HCT116 (cell line): Measurements from ENCODE around the gene CCDC187. TPM values are rescaled to one million over a fixed set of nuclear protein-coding genes. Genes with fewer than 3 reads are reported as not detected.
A peak's percentile ranks its signal among the peaks of the same experiment; 100 is the strongest.

Source experiments
- ATAC-seq: fragments of 200-7000 bp; cut with Tn5 transposase; 2 replicates; pipeline ENCODE4 v1.9.1; 2020; ENCODE audit warnings: mild to moderate bottlenecking, moderate library complexity
- BruUV-seq: library from RNA; stranded (reverse); fragments of 400-500 nt; replicated peaks from 2 replicates; lab custom pipeline; 2021; lab: Mats Ljungman, UMichigan
- CTCF ChIA-PET: fragments of 300-600 bp; sonication (Branson Sonifier 250); formaldehyde crosslinking; loops from one replicate; lab custom pipeline; 2021; ENCODE audit warnings: antibody characterized with exemption; lab: Charles Lee
- POLR2A ChIA-PET: fragments of 300-600, 350-600 bp; sonication (Branson Sonifier 250); formaldehyde crosslinking; loops from one replicate; lab custom pipeline; 2021; ENCODE audit warnings: antibody characterized with exemption; lab: Charles Lee
- RAD21 ChIA-PET, 2 experiments: fragments of 300-600 bp; sonication (Branson Sonifier 250); formaldehyde crosslinking; loops; one replicate each; lab custom pipeline; 2023; ENCODE audit warnings: low total read pairs in 2 of 2; ENCODE audit not compliant: uncharacterized antibody in 2 of 2, unreplicated experiment in 2 of 2, low non-redundant PET in 1 of 2; lab: Charles Lee
- DNase-seq: peaks from one replicate; pipeline ENCODE4 v3.0.0-alpha.2; 2010; ENCODE audit warnings: low read depth, low spot score
- H2AFZ ChIP-seq: fragments of 200-600 bp; shearing (Covaris generic), sonication (generic); 2 replicates; pipeline ENCODE4 v1.6.1; 2017; ENCODE audit warnings: low read depth, mixed run types, mixed read lengths, antibody characterized with exemption, low read length; ENCODE audit not compliant: poor library complexity, severe bottlenecking
- H3K27ac ChIP-seq: 2 replicates; pipeline ENCODE4 v1.5.1; 2012; ENCODE audit warnings: low read depth, low read length
- H3K27me3 ChIP-seq: fragments of 200-600 bp; sonication (generic); 2 replicates; pipeline ENCODE4 v1.6.1; 2016; ENCODE audit warnings: mixed run types, low read length, mixed read lengths; ENCODE audit not compliant: insufficient read depth
- H3K36me3 ChIP-seq, 2 experiments: fragments of 200-500 bp in 1 of 2; fragments of 200-600 bp in 1 of 2; sonication (Bioruptor generic) in 1 of 2; sonication (generic) in 1 of 2; 2 replicates each; pipeline versions ENCODE4 v1.5.1 to v1.6.1; 2014 to 2016; ENCODE audit warnings: low read length in 2 of 2, inconsistent platforms in 1 of 2, mixed read lengths in 1 of 2, mixed run types in 1 of 2; ENCODE audit not compliant: insufficient read depth in 2 of 2, control insufficient read depth in 1 of 2
- H3K4me1 ChIP-seq, 2 experiments: fragments of 200-600 bp in 1 of 2; sonication (generic) in 1 of 2; 2 replicates each; pipeline versions ENCODE4 v1.5.1 to v1.6.1; 2012 to 2017; ENCODE audit warnings: low read length in 2 of 2, inconsistent platforms in 1 of 2, mild to moderate bottlenecking in 1 of 2, mixed read lengths in 1 of 2, mixed run types in 1 of 2, moderate library complexity in 1 of 2; ENCODE audit not compliant: insufficient read depth in 2 of 2, control insufficient read depth in 1 of 2
- H3K4me2 ChIP-seq: fragments of 200-600 bp; sonication (generic); 2 replicates; pipeline ENCODE4 v1.6.1; 2017; ENCODE audit warnings: mixed run types, low read length, mixed read lengths
- H3K4me3 ChIP-seq, 2 experiments: fragments of 200-600 bp in 1 of 2; sonication (generic) in 1 of 2; replicated peaks in 1 of 2; 2 replicates each; pipeline ENCODE4 v1.5.1; 2011 to 2016; ENCODE audit warnings: low read length in 2 of 2, control low read depth in 1 of 2, low read depth in 1 of 2, mild to moderate bottlenecking in 1 of 2, mixed read lengths in 1 of 2, mixed run types in 1 of 2
- H3K79me2 ChIP-seq: fragments of 200-600 bp; sonication (generic); 2 replicates; pipeline ENCODE4 v1.6.1; 2017; ENCODE audit warnings: mild to moderate bottlenecking, mixed run types, low read length, moderate library complexity, mixed read lengths; ENCODE audit not compliant: insufficient read depth
- H3K9ac ChIP-seq: fragments of 200-600 bp; sonication (generic); 2 replicates; pipeline ENCODE4 v1.6.1; 2016; ENCODE audit warnings: low read length, mixed read lengths
- H3K9me2 ChIP-seq: fragments of 200-600 bp; sonication (generic), shearing (Covaris generic); 2 replicates; pipeline ENCODE4 v1.6.1; 2017; ENCODE audit warnings: mixed run types, mild to moderate bottlenecking, moderate library complexity; ENCODE audit not compliant: insufficient read depth
- H3K9me3 ChIP-seq, 2 experiments: fragments of 200-500 bp in 1 of 2; fragments of 200-600 bp in 1 of 2; sonication (Bioruptor generic) in 1 of 2; sonication (generic) in 1 of 2; 2 replicates each; pipeline ENCODE4 v1.6.1; 2014 to 2017; ENCODE audit warnings: low read length in 2 of 2, mixed read lengths in 2 of 2, inconsistent platforms in 1 of 2, low read depth in 1 of 2, mild to moderate bottlenecking in 1 of 2, mixed run types in 1 of 2, moderate library complexity in 1 of 2; ENCODE audit not compliant: control insufficient read depth in 1 of 2, insufficient read depth in 1 of 2
- H4K20me1 ChIP-seq: fragments of 200-600 bp; sonication (generic), shearing (Covaris generic); 2 replicates; pipeline ENCODE4 v1.6.1; 2017; ENCODE audit warnings: mixed run types, mild to moderate bottlenecking, moderate library complexity; ENCODE audit not compliant: insufficient read depth
- JUND ChIP-seq: IDR thresholded peaks from 2 replicates; pipeline ENCODE4 v1.6.1; 2012
- SIN3A ChIP-seq: IDR thresholded peaks from 2 replicates; pipeline ENCODE4 v1.6.1; 2012; ENCODE audit warnings: low read depth
- SRF ChIP-seq: IDR thresholded peaks from 2 replicates; pipeline ENCODE4 v1.6.1; 2012; ENCODE audit warnings: low read depth
- ZFX ChIP-seq: fragments of 450-650 bp; IDR thresholded peaks from 2 replicates; pipeline ENCODE4 v1.6.1; 2017
- intact Hi-C: fragments of 100-400 bp; cut with micrococcal nuclease; formaldehyde crosslinking; loops from 2 replicates; pipeline ENCODE4 v1.10.0; 2022
- total RNA-seq: library from RNA; stranded (reverse); gene quantifications from one replicate; pipeline ENCODE4 v1.2.1, GENCODE V29; 2021; ENCODE audit not compliant: unreplicated experiment
- TF ChIP-seq, protein P1 (sequence below): IDR thresholded peaks from 2 replicates; pipeline ENCODE4 v1.6.1; 2012
- TF ChIP-seq, protein P2 (sequence below), 3 experiments: fragments of 200-600 bp in 1 of 3; sonication (generic) in 1 of 3; IDR thresholded peaks in 2 of 3; conservative IDR thresholded peaks in 1 of 3; 2 replicates each; pipeline ENCODE4 v1.5.1; 2012 to 2017; ENCODE audit warnings: low read depth in 2 of 3, low read length in 2 of 3, antibody characterized with exemption in 1 of 3, borderline replicate concordance in 1 of 3, control low read depth in 1 of 3, mild to moderate bottlenecking in 1 of 3, mixed read lengths in 1 of 3, mixed run types in 1 of 3, moderate library complexity in 1 of 3; ENCODE audit not compliant: insufficient read depth in 1 of 3
- TF ChIP-seq, protein P3 (sequence below): IDR thresholded peaks from 2 replicates; pipeline ENCODE4 v1.6.1; 2011; ENCODE audit warnings: mild to moderate bottlenecking, low read length, moderate library complexity; ENCODE audit not compliant: insufficient replicate concordance; ENCODE audit errors: extremely low read depth

CCDC187 gene
- total RNA-seq, 1 experiment from 2014 or later = 4.6 TPM

DNA sequence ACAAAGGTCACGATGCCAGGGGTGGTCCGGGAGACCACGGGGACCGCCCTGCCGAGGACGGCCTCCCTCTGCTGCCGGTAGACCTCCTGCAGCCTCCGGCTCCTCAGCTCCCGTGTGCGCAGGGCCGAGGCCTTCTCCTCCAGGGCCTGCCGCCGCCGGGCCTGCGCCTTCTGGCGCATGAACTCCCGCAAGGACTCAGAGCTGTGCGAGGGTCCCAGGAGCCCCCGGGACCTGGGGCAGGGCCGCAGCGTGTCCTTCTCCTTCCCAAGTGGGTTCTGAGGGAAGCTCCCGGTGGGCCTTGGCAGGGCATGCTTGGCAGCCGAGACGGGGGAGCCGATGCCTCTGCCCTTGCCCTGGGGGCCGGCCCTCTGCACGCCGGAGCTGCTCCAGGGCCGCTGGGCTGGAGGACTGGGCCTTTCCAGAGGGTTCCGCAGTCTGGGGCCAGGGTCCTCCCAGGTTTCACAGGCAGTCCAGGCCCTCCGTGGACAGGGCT lies 13.3 kb downstream of the CCDC187 start:
- no peak for ATAC-seq
- no peak for TF ChIP-seq JUND
- no peak for TF ChIP-seq SRF
- H3K9ac ChIP-seq = no peak overlapping the region

DNA sequence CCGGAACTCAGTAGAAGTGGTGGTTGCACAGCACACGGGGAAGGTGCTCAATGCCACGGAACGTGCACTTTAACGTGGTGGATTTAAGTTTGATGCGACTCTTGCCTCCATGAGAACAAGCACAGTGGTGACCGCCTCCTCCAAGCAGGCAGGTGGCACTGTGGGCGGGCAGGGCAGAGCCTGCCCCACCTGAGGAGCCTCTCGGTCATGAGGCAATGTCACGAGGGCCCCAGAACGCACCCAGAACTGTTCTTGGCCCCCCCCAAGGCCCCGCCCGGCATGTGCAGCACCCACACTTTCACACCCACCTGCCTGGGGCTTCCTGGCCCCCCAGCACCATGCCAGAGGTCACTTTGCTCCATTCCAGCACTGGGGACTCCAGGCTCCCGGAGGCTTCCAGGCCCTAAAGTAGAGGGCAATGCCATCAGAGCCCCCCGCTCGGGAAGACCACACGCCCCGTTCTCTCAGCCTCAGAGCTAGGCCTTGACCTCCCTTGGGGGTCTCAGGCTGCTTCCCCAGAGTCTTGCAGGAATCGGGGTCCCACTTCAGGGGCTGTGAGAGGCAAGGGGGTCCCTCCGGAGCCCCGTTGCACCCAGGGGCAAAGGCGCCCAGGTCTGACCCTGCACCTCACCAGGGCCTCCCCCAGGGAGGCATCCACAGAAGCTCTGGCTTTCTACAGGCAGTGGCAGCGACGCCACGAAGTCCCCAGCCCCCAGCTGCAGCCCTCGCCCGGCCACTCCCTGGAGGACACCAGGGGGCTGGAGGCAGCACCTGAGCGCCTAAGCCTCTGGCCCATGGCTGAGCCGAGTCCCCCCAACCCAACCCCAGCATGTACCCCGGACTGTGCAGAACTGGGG lies 14.0 kb downstream of the CCDC187 start:
- no peak overlapping the region for H2AFZ ChIP-seq
- H3K9ac ChIP-seq = peak overlapping the region; percentile 20; the same call in 1 of the 2 replicates
- ChIA-PET RAD21 (no interaction called here), CTCF (no interaction called here), POLR2A (no interaction called here)
- intact Hi-C loops = loop anchor here (10.0 kb wide), 1 partner anchor 325 kb away; the partner anchor contains the start of gene UBAC1
- H3K27ac ChIP-seq = no peak overlapping the region; the same call in 1 of the 2 replicates
- ATAC-seq (peak; percentile 88), DNase-seq (no peak)
- no peaks in the 10 kb centered on the region for H3K27me3 ChIP-seq
- no peak overlapping the region for H3K4me3 ChIP-seq
- peak overlapping the region; percentile 45 for H3K4me2 ChIP-seq
- H3K4me1 ChIP-seq = peaks cover 8 to 15% of the 10 kb centered on the region in 2 experiments; a peak in 3 of 4 replicates
- BruUV-seq = no TSS peak
- TF ChIP-seq SIN3A = no peak
- TF ChIP-seq, protein P1, sequence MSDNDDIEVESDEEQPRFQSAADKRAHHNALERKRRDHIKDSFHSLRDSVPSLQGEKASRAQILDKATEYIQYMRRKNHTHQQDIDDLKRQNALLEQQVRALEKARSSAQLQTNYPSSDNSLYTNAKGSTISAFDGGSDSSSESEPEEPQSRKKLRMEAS = no peak; the same call in 1 of the 2 replicates
- TF ChIP-seq, protein P2, sequence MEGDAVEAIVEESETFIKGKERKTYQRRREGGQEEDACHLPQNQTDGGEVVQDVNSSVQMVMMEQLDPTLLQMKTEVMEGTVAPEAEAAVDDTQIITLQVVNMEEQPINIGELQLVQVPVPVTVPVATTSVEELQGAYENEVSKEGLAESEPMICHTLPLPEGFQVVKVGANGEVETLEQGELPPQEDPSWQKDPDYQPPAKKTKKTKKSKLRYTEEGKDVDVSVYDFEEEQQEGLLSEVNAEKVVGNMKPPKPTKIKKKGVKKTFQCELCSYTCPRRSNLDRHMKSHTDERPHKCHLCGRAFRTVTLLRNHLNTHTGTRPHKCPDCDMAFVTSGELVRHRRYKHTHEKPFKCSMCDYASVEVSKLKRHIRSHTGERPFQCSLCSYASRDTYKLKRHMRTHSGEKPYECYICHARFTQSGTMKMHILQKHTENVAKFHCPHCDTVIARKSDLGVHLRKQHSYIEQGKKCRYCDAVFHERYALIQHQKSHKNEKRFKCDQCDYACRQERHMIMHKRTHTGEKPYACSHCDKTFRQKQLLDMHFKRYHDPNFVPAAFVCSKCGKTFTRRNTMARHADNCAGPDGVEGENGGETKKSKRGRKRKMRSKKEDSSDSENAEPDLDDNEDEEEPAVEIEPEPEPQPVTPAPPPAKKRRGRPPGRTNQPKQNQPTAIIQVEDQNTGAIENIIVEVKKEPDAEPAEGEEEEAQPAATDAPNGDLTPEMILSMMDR (IDR thresholded peaks at IDR 0.05 in 2 of 3, conservative IDR thresholded peaks at IDR 0.05 in 1 of 3; ENCODE audit: borderline replicate concordance in 1 of 3, insufficient read depth in 1 of 3, low read depth in 2 of 3, low read length in 2 of 3) = peak in 2 of 3 experiments; percentile 36 to 42; a peak in 3 of 6 replicates
- TF ChIP-seq, protein P3, sequence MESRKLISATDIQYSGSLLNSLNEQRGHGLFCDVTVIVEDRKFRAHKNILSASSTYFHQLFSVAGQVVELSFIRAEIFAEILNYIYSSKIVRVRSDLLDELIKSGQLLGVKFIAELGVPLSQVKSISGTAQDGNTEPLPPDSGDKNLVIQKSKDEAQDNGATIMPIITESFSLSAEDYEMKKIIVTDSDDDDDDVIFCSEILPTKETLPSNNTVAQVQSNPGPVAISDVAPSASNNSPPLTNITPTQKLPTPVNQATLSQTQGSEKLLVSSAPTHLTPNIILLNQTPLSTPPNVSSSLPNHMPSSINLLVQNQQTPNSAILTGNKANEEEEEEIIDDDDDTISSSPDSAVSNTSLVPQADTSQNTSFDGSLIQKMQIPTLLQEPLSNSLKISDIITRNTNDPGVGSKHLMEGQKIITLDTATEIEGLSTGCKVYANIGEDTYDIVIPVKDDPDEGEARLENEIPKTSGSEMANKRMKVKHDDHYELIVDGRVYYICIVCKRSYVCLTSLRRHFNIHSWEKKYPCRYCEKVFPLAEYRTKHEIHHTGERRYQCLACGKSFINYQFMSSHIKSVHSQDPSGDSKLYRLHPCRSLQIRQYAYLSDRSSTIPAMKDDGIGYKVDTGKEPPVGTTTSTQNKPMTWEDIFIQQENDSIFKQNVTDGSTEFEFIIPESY = no peak
- peak; percentile 37; the same call in 1 of the 2 replicates for TF ChIP-seq ZFX
- no peaks in the 10 kb centered on the region for H3K9me2 ChIP-seq
- H3K9me3 ChIP-seq = peaks cover 0 to 5% of the 10 kb centered on the region in 2 experiments; a peak in 1 of 4 replicates
- no peaks in the 10 kb centered on the region for H3K36me3 ChIP-seq
- H4K20me1 ChIP-seq = no peaks in the 10 kb centered on the region
- no peaks in the 10 kb centered on the region for H3K79me2 ChIP-seq

More for the DNA sequence above, 13.3 kb downstream of the CCDC187 start:
- Histone ChIP-seq H3K36me3 (no peaks in the 10 kb centered on the region), H2AFZ (no peak overlapping the region), H3K4me1 (peaks cover 8 to 15% of the 10 kb centered on the region in 2 experiments; a peak in 3 of 4 replicates), H4K20me1 (no peaks in the 10 kb centered on the region), H3K4me3 (no peak overlapping the region), H3K9me3 (peaks cover 0 to 5% of the 10 kb centered on the region in 2 experiments; a peak in 1 of 4 replicates), H3K27me3 (no peaks in the 10 kb centered on the region), H3K27ac (no peak overlapping the region), H3K4me2 (no peak overlapping the region), H3K79me2 (no peaks in the 10 kb centered on the region), H3K9me2 (no peaks in the 10 kb centered on the region)
- POLR2A ChIA-PET = no interaction called here
- RAD21 ChIA-PET = no interaction called here
- no peak for DNase-seq
- BruUV-seq = no TSS peak
- intact Hi-C loops = no loop called here
- CTCF ChIA-PET = no interaction called here
